SK-N-SH (cell line): Measurements from ENCODE around the gene NCAM1. TPM values are rescaled to one million over a fixed set of nuclear protein-coding genes. Genes with fewer than 3 reads are reported as not detected.

Source experiments
- CTCF ChIA-PET: fragments of 300-600, 350-600 bp; formaldehyde crosslinking; extraction: SDS; loops from one replicate; lab custom pipeline; 2021; lab: Yijun Ruan, JAX
- POLR2A ChIA-PET: fragments of 350-600 bp; sonication (Branson Sonifier 250); formaldehyde crosslinking; extraction: SDS; loops from one replicate; lab custom pipeline; 2020; ENCODE audit warnings: antibody characterized with exemption, inconsistent platforms; lab: Yijun Ruan, JAX
- DNase-seq: peaks from one replicate; pipeline ENCODE4 v3.0.0; 2012
- H2AFZ ChIP-seq: fragments of 200-600 bp; sonication (generic); 2 replicates; pipeline ENCODE4 v1.8.1; 2016; ENCODE audit warnings: antibody characterized with exemption, mild to moderate bottlenecking, low read depth
- H3F3A ChIP-seq: fragments of 200-600 bp; sonication (generic); replicated peaks from 2 replicates; pipeline ENCODE3; 2016; ENCODE audit warnings: antibody characterized with exemption, mild to moderate bottlenecking; ENCODE audit not compliant: insufficient read depth
- H3K27ac ChIP-seq, 2 experiments: fragments of 200-500 bp in 1 of 2; fragments of 200-600 bp in 1 of 2; sonication (Bioruptor generic) in 1 of 2; sonication (generic), shearing (Covaris generic) in 1 of 2; 2 replicates each; pipeline versions ENCODE4 v1.5.1 to v1.6.1; 2014 to 2016; ENCODE audit warnings: low read depth in 2 of 2, inconsistent platforms in 1 of 2, low read length in 1 of 2, mild to moderate bottlenecking in 1 of 2, mixed read lengths in 1 of 2
- H3K27me3 ChIP-seq: fragments of 200-600 bp; sonication (generic), shearing (Covaris generic); 2 replicates; pipeline ENCODE4 v1.6.1; 2016; ENCODE audit warnings: mixed run types; ENCODE audit not compliant: insufficient read depth
- H3K36me3 ChIP-seq, 2 experiments: fragments of 200-500 bp in 1 of 2; fragments of 200-600 bp in 1 of 2; sonication (Bioruptor generic) in 1 of 2; sonication (generic) in 1 of 2; replicated peaks in 1 of 2; 2 replicates each; pipeline versions ENCODE3 to v1.5.1; 2014 to 2016; ENCODE audit warnings: low read length in 1 of 2, mild to moderate bottlenecking in 1 of 2; ENCODE audit not compliant: insufficient read depth in 2 of 2, control insufficient read depth in 1 of 2
- H3K4me1 ChIP-seq, 2 experiments: fragments of 200-500 bp in 1 of 2; fragments of 200-600 bp in 1 of 2; sonication (Bioruptor generic) in 1 of 2; sonication (generic), shearing (Covaris generic) in 1 of 2; 2 replicates each; pipeline versions ENCODE4 v1.5.1 to v1.6.1; 2014 to 2016; ENCODE audit warnings: low read depth in 1 of 2, low read length in 1 of 2, mixed run types in 1 of 2; ENCODE audit not compliant: insufficient read depth in 2 of 2, control insufficient read depth in 1 of 2
- H3K4me2 ChIP-seq: fragments of 200-600 bp; sonication (generic), shearing (Covaris generic); 2 replicates; pipeline ENCODE4 v1.6.1; 2017; ENCODE audit warnings: mixed run types
- H3K4me3 ChIP-seq, 2 experiments: fragments of 200-500 bp in 1 of 2; fragments of 200-600 bp in 1 of 2; sonication (Bioruptor generic) in 1 of 2; sonication (generic), shearing (Covaris generic) in 1 of 2; 2 replicates each; pipeline versions ENCODE4 v1.5.1 to v1.8.1; 2014 to 2016; ENCODE audit warnings: low read depth in 2 of 2, inconsistent platforms in 1 of 2, low read length in 1 of 2, mild to moderate bottlenecking in 1 of 2, mixed read lengths in 1 of 2, moderate library complexity in 1 of 2
- H3K79me2 ChIP-seq: fragments of 200-600 bp; sonication (generic); 2 replicates; pipeline ENCODE4 v1.8.1; 2017; ENCODE audit warnings: mild to moderate bottlenecking; ENCODE audit not compliant: insufficient read depth
- H3K9ac ChIP-seq: fragments of 200-600 bp; sonication (generic); 2 replicates; pipeline ENCODE4 v1.6.1; 2017; ENCODE audit warnings: mixed run types
- H3K9me2 ChIP-seq: fragments of 200-600 bp; sonication (generic); 2 replicates; pipeline ENCODE4 v1.6.1; 2017; ENCODE audit warnings: mixed run types
- H3K9me3 ChIP-seq: fragments of 200-600 bp; sonication (generic); 2 replicates; pipeline ENCODE4 v1.6.1; 2017; ENCODE audit warnings: mixed run types, mild to moderate bottlenecking, moderate library complexity
- H4K20me1 ChIP-seq: fragments of 200-600 bp; sonication (generic); 2 replicates; pipeline ENCODE4 v1.6.1; 2017; ENCODE audit warnings: mild to moderate bottlenecking, mixed run types; ENCODE audit not compliant: insufficient read depth
- EZH2phosphoT487 ChIP-seq: fragments of 200-600 bp; sonication (generic); IDR thresholded peaks from 2 replicates; pipeline ENCODE4 v1.6.1; 2017; ENCODE audit warnings: low read depth, mixed run types, mild to moderate bottlenecking, antibody characterized with exemption, moderate library complexity, borderline replicate concordance
- FOSL2 ChIP-seq: IDR thresholded peaks from 2 replicates; pipeline ENCODE4 v1.4.0; 2012; ENCODE audit warnings: low read depth, mild to moderate bottlenecking, moderate library complexity, borderline replicate concordance
- FOXM1 ChIP-seq: IDR thresholded peaks from 2 replicates; pipeline ENCODE4 v1.4.0; 2012; ENCODE audit warnings: low read depth, mild to moderate bottlenecking
- GATA2 ChIP-seq: sonication (generic); formaldehyde crosslinking; IDR thresholded peaks from 2 replicates; pipeline ENCODE4 v1.5.0; 2020; ENCODE audit warnings: mild to moderate bottlenecking, missing genetic modification reagents
- NRF1 ChIP-seq: IDR thresholded peaks from 2 replicates; pipeline ENCODE4 v1.6.1; 2012; ENCODE audit warnings: low read depth, mild to moderate bottlenecking, low read length
- POLR2AphosphoS5 ChIP-seq: IDR thresholded peaks from 2 replicates; pipeline ENCODE4 v1.6.1; 2012; ENCODE audit warnings: low read depth, low read length
- RAD21 ChIP-seq: IDR thresholded peaks from 2 replicates; pipeline ENCODE4 v1.6.1; 2012; ENCODE audit warnings: mild to moderate bottlenecking, low read length
- RFX5 ChIP-seq: IDR thresholded peaks from 2 replicates; pipeline ENCODE4 v1.6.1; 2012; ENCODE audit warnings: mild to moderate bottlenecking, improper control_type of control experiment, low read length
- SIN3A ChIP-seq: IDR thresholded peaks from 2 replicates; pipeline ENCODE4 v1.6.1; 2012; ENCODE audit warnings: low read depth, mild to moderate bottlenecking, low read length, moderate library complexity, borderline replicate concordance
- SMC3 ChIP-seq: IDR thresholded peaks from 2 replicates; pipeline ENCODE4 v1.6.1; 2012; ENCODE audit warnings: low read depth, low read length, improper control_type of control experiment
- TAF1 ChIP-seq: IDR thresholded peaks from 2 replicates; pipeline ENCODE4 v1.6.1; 2012; ENCODE audit warnings: low read depth, mild to moderate bottlenecking, low read length, moderate library complexity, borderline replicate concordance
- TEAD4 ChIP-seq: IDR thresholded peaks from 2 replicates; pipeline ENCODE4 v1.4.0; 2012; ENCODE audit warnings: mild to moderate bottlenecking, borderline replicate concordance; ENCODE audit not compliant: insufficient read depth
- WGBS: methylation state at CpG from one replicate; pipeline ENCODE4 v1.1.6; 2017; ENCODE audit warnings: low lambda C conversion rate; 5-methylcytosine and 5-hydroxymethylcytosine counted together
- polyA plus RNA-seq, 3 experiments: library from polyadenylated mRNA; depleted of rRNA; stranded (reverse); fragments of >200 nt; gene quantifications; 2 replicates each; pipeline ENCODE4 v1.2.3, GENCODE V29; 2012
- TF ChIP-seq, protein P1 (sequence below): IDR thresholded peaks from 2 replicates; pipeline ENCODE4 v1.4.0; 2012; ENCODE audit warnings: low read depth, borderline replicate concordance
- TF ChIP-seq, protein P2 (sequence below): fragments of 150-350 bp; IDR thresholded peaks from 2 replicates; pipeline ENCODE4 v1.6.1; 2017; ENCODE audit warnings: antibody characterized with exemption, low read length, low read depth, borderline replicate concordance
- TF ChIP-seq, protein P3 (sequence below): fragments of 200-600 bp; sonication (generic); IDR thresholded peaks from 2 replicates; pipeline ENCODE4 v1.6.1; 2017; ENCODE audit warnings: antibody characterized with exemption, mild to moderate bottlenecking, moderate library complexity
- TF ChIP-seq, protein P4 (sequence below): IDR thresholded peaks from 2 replicates; pipeline ENCODE4 v1.4.0; 2012; ENCODE audit warnings: low read depth, borderline replicate concordance
- TF ChIP-seq, protein P5 (sequence below): fragments of 150-350 bp; IDR thresholded peaks from 2 replicates; pipeline ENCODE4 v1.6.1; 2016; ENCODE audit warnings: mild to moderate bottlenecking, low read depth, low read length
- TF ChIP-seq, protein P6 (sequence below): IDR thresholded peaks from 2 replicates; pipeline ENCODE4 v1.4.0; 2012; ENCODE audit warnings: low read depth

NCAM1 gene
- polyA plus RNA-seq, 1 of the 3 experiments (the other 2 are of a cell fraction): 19.4 TPM

DNA sequence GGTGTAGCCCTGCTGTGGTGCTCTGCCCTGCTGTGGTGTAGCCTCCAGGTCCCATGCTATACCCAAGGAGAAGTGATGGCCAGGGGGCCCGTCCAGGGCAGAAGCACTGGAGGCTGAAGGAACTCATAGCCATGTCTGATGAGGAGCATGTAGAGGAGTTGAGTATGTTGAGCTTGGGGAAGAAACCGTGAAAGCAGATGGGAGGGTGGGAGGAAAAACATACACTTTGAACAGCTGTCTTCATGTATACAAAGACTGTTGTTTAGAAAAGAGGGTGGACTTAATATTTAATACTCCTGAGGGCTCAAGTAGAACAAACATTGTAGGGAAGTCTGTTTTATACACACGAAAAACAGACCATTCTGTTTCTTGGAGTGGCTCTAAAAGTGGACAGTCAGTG lies 326.6 kb downstream of the NCAM1 start:
- WGBS: 58% methylated on average over 3 of the region's 3 CpGs
- H3K4me2 ChIP-seq: no peak overlapping the region
- H3K4me1 ChIP-seq: peaks cover 0 to 8% of the 10 kb centered on the region in 2 experiments; a peak in 2 of 4 replicates
- H3K9me2 ChIP-seq: no peaks in the 10 kb centered on the region
- TF ChIP-seq POLR2AphosphoS5 (no peak), SMC3 (no peak), NRF1 (no peak), TAF1 (no peak), RAD21 (no peak)
- TF ChIP-seq, protein P1, sequence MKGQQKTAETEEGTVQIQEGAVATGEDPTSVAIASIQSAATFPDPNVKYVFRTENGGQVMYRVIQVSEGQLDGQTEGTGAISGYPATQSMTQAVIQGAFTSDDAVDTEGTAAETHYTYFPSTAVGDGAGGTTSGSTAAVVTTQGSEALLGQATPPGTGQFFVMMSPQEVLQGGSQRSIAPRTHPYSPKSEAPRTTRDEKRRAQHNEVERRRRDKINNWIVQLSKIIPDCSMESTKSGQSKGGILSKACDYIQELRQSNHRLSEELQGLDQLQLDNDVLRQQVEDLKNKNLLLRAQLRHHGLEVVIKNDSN: no peak
- TF ChIP-seq, protein P2, sequence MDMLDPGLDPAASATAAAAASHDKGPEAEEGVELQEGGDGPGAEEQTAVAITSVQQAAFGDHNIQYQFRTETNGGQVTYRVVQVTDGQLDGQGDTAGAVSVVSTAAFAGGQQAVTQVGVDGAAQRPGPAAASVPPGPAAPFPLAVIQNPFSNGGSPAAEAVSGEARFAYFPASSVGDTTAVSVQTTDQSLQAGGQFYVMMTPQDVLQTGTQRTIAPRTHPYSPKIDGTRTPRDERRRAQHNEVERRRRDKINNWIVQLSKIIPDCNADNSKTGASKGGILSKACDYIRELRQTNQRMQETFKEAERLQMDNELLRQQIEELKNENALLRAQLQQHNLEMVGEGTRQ: no peak
- TF ChIP-seq, protein P3, sequence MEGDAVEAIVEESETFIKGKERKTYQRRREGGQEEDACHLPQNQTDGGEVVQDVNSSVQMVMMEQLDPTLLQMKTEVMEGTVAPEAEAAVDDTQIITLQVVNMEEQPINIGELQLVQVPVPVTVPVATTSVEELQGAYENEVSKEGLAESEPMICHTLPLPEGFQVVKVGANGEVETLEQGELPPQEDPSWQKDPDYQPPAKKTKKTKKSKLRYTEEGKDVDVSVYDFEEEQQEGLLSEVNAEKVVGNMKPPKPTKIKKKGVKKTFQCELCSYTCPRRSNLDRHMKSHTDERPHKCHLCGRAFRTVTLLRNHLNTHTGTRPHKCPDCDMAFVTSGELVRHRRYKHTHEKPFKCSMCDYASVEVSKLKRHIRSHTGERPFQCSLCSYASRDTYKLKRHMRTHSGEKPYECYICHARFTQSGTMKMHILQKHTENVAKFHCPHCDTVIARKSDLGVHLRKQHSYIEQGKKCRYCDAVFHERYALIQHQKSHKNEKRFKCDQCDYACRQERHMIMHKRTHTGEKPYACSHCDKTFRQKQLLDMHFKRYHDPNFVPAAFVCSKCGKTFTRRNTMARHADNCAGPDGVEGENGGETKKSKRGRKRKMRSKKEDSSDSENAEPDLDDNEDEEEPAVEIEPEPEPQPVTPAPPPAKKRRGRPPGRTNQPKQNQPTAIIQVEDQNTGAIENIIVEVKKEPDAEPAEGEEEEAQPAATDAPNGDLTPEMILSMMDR: no peak
- H3F3A ChIP-seq: no peaks in the 10 kb centered on the region
- no peak for DNase-seq
- H3K9ac ChIP-seq: no peak overlapping the region
- H3K9me3 ChIP-seq: no peaks in the 10 kb centered on the region
- H3K27ac ChIP-seq: no peak overlapping the region
- H3K4me3 ChIP-seq: no peak overlapping the region
- H4K20me1 ChIP-seq: no peaks in the 10 kb centered on the region
- no peaks in the 10 kb centered on the region for H3K36me3 ChIP-seq
- ChIA-PET CTCF (interaction anchor here (4.0 kb wide), 1 partner anchor 173 kb away, joined by 44 read pairs; no protein-coding TSS in a partner anchor), POLR2A (no interaction called here)
- H3K79me2 ChIP-seq: no peaks in the 10 kb centered on the region
- H2AFZ ChIP-seq: no peak overlapping the region
- H3K27me3 ChIP-seq: no peaks in the 10 kb centered on the region

DNA sequence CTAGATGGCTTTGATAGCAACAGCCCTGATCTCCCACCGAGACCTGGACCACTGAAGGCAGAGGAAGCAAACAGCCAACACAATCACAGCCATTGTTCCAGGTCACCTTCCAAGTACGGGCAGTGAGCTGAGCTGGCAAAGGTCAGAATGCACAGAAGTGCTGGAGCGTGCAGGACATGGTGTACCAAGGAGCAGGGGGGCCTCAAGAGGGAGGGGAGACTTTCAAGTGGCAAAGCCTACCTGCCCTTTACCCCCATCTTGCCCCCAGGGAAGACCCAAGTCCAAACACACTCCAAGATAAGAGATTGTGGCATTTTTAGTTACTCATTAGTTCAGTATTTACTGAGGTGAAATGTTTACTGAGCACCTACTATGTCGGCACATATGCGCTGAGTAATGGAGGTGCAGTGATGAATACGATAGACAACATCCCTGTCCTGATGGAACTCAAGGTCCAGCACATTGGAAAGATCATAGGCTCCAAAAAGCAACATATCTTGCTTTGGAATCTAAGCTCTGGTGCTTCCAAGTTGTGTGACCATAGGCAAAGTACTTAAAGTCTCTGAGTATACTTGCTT lies 327.2 kb downstream of the NCAM1 start:
- Histone ChIP-seq H3K9me2 (no peaks in the 10 kb centered on the region), H3K36me3 (no peaks in the 10 kb centered on the region), H3F3A (no peaks in the 10 kb centered on the region), H3K27ac (no peak overlapping the region), H4K20me1 (no peaks in the 10 kb centered on the region), H2AFZ (no peak overlapping the region), H3K4me2 (no peak overlapping the region), H3K9me3 (no peaks in the 10 kb centered on the region), H3K27me3 (no peaks in the 10 kb centered on the region), H3K9ac (no peak overlapping the region), H3K4me1 (peaks cover 0 to 8% of the 10 kb centered on the region in 2 experiments; a peak in 2 of 4 replicates), H3K4me3 (no peak overlapping the region), H3K79me2 (no peaks in the 10 kb centered on the region)
- WGBS: 83% methylated on average over 5 of the region's 6 CpGs
- DNase-seq: no peak
- CTCF ChIA-PET: interaction anchor here (1.1 to 4.0 kb wide), 24 partner anchors 10 to 1069 kb away, joined by 3 to 136 read pairs (median 8); no protein-coding TSS in a partner anchor
- POLR2A ChIA-PET: no interaction called here
- no peak for TF ChIP-seq RFX5
- TF ChIP-seq, protein P4, sequence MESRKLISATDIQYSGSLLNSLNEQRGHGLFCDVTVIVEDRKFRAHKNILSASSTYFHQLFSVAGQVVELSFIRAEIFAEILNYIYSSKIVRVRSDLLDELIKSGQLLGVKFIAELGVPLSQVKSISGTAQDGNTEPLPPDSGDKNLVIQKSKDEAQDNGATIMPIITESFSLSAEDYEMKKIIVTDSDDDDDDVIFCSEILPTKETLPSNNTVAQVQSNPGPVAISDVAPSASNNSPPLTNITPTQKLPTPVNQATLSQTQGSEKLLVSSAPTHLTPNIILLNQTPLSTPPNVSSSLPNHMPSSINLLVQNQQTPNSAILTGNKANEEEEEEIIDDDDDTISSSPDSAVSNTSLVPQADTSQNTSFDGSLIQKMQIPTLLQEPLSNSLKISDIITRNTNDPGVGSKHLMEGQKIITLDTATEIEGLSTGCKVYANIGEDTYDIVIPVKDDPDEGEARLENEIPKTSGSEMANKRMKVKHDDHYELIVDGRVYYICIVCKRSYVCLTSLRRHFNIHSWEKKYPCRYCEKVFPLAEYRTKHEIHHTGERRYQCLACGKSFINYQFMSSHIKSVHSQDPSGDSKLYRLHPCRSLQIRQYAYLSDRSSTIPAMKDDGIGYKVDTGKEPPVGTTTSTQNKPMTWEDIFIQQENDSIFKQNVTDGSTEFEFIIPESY: no peak
- no peak for TF ChIP-seq FOXM1
- TF ChIP-seq SIN3A: no peak
- TF ChIP-seq, protein P5, sequence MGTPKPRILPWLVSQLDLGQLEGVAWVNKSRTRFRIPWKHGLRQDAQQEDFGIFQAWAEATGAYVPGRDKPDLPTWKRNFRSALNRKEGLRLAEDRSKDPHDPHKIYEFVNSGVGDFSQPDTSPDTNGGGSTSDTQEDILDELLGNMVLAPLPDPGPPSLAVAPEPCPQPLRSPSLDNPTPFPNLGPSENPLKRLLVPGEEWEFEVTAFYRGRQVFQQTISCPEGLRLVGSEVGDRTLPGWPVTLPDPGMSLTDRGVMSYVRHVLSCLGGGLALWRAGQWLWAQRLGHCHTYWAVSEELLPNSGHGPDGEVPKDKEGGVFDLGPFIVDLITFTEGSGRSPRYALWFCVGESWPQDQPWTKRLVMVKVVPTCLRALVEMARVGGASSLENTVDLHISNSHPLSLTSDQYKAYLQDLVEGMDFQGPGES: no peak
- TF ChIP-seq FOSL2: no peak
- TF ChIP-seq, protein P2: no peak
- no peak for TF ChIP-seq POLR2AphosphoS5
- TF ChIP-seq TEAD4: no peak
- TF ChIP-seq, protein P6, sequence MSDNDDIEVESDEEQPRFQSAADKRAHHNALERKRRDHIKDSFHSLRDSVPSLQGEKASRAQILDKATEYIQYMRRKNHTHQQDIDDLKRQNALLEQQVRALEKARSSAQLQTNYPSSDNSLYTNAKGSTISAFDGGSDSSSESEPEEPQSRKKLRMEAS: no peak
- TF ChIP-seq GATA2 (CRISPR knock-in tag): no peak
- TF ChIP-seq EZH2phosphoT487: no peak
- no peak for TF ChIP-seq TAF1
